ENCODE measurements around the gene RAI14.

DNA sequence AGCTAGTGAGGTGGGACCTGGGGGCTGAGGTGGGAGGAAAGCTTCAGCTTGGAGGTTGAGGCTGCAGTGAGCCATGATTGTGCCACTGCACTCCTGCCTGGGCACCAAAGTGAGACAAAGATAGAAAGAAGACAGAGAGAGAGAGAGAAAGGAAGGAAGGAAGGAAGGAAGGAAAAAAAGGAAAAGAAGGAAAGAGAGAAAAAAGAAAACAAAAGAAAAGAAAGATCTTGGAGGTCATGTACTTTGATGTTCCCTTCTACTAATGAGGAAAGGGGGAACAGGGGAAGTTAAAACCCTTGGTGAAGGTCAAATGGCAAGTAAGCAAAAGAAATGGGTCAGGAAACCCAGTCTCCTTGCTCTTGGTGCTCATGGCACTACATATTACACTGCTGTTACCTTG is 2.4 kb upstream of the RAI14 start:
- TF ChIP-seq, protein P1, sequence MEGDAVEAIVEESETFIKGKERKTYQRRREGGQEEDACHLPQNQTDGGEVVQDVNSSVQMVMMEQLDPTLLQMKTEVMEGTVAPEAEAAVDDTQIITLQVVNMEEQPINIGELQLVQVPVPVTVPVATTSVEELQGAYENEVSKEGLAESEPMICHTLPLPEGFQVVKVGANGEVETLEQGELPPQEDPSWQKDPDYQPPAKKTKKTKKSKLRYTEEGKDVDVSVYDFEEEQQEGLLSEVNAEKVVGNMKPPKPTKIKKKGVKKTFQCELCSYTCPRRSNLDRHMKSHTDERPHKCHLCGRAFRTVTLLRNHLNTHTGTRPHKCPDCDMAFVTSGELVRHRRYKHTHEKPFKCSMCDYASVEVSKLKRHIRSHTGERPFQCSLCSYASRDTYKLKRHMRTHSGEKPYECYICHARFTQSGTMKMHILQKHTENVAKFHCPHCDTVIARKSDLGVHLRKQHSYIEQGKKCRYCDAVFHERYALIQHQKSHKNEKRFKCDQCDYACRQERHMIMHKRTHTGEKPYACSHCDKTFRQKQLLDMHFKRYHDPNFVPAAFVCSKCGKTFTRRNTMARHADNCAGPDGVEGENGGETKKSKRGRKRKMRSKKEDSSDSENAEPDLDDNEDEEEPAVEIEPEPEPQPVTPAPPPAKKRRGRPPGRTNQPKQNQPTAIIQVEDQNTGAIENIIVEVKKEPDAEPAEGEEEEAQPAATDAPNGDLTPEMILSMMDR (conservative IDR thresholded peaks at IDR 0.05): no peak
- TF ChIP-seq EZH2 (IDR thresholded peaks at IDR 0.05; ENCODE audit: low read depth): no peak
